SW 1271 (cell line): ENCODE results near the gene TRIM49D1.
"Not testable (repeated sequence)": the region's sequence is repeated elsewhere in the genome, so short reads cannot be mapped to it uniquely, and the experiment has no call there.

ENCODE experiments used
- DNase-seq, 2 experiments: peaks; one replicate each; lab custom pipeline; 2025; lab: John Stamatoyannopoulos, UW

TRIM49D1 gene, protein sequence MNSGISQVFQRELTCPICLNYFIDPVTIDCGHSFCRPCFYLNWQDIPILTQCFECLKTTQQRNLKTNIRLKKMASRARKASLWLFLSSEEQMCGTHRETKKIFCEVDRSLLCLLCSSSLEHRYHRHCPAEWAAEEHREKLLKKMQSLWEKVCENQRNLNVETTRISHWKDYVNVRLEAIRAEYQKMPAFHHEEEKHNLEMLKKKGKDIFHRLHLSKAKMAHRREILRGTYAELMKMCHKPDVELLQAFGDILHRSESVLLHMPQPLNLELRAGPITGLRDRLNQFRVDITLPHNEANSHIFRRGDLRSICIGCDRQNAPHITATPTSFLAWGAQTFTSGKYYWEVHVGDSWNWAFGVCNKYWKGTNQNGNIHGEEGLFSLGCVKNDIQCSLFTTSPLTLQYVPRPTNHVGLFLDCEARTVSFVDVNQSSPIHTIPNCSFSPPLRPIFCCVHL

DNA sequence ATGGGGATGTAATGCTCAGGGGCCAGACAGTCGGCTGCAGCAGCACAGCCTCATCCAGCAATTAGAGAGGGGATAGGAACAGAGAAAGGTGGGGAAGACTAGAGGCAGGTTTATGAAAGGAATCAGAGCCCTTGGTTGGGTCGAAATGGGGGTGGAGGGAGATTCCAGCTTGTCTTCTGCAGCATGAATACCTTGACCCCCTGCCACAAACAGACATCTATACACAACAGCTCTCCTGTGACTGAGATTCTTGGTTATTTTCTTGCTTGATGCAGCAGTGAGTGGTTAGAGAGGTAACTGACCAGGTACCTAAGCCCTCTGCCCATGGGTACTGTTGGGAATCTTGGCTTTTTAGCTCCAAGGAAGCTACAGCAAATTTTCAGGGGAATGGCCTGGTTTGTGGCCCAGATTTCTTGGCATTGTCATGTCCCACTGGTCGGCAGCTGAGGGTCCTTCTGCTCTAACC is at the start of gene TRIM49D1:
TRIM49D1 (minus strand) TSS at position 51 of the 466 bp plus-strand sequence. CDS start 4,535 bp downstream, outside the sequence.
- DNase-seq: no peak

DNA sequence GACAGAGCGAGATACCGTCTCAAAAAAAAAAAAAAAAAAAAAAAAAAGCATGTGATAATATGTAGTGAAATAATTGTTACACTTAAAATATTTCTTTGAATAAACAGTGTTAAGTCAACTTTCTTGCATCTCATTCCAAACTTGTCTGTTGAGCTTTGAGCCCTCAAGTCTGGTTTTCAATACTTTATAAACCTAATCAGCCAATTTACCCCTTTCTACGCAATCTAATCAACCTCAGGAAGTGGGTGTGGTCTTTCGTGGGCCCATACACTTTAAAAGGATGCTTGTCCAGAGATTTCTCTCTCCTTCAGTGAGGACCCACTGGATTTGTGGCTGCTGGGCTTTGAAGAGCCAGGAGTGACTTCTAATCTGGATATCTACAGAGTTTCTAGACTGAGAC is 43.7 kb upstream of the TRIM49D1 start, which contains the start of gene TRIM64:
TRIM64 (plus strand) TSS at position 301 of the 400 bp plus-strand sequence. CDS start 2,467 bp downstream, outside the sequence.
- DNase-seq: not testable (repeated sequence)

DNA sequence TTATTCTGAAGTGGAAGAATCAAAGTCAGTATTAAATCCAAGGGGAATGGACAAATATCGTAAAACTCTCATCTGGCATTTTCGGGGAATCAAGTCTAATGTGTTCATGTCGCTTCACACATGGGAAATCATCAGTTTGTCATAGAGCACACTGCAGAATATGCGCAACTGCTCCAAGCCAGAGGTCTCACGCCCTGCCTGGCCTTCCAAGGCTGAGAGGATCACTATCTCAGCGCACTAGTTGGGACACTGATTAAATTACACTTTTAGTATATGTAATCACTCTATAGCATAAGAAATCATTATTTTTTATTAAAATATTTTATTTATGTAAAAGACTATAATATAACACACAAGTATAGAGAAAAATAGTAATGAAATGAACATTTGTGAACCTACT is 38.8 kb upstream of the TRIM49D1 start:
- DNase-seq: not testable (repeated sequence)

DNA sequence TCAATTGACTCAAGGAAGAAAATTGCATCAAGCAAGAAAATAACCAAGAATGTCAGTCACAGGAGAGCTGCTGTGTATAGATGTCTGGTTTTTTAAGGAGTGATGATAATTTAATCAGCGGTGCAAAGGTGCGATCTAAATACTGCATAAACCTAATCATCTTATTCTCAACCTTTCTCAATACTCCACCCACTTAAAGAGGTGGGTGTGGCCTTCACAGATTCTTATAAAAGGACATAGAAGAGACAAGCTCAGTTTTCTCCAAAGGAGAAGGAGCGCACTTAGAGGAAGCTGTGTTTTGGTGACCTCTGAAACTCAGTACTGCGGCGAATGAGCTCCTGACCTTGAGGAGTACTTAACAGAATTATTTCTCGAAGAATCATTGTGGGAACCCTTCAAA is 1.7 kb upstream of the TRIM49D1 start, which contains the start of gene TRIM49D2:
TRIM49D2 (plus strand) TSS at position 301 of the 400 bp plus-strand sequence. CDS start 2,698 bp downstream, outside the sequence.
- DNase-seq: not testable (repeated sequence)

DNA sequence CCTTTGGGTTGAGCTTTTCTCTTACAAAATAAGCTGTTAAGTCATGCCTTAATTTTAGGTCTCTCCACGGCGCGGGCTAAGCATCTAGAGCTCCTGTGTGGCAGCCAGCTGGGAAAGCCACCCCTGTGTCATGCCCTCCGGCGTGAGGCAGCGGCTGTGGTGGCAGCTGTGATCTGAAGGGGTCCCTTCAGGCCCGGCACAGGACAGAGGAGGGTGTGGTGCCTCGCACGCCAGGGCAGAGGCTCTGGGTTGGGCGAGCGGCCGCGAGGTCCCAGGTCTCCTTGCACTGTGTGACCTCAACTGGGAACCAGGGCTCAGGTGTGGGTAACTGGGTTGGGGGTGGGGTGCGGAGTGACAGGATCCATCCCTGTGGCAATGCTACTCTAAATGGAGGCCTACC is 21.2 kb downstream of the TRIM49D1 start:
- not testable (repeated sequence) for DNase-seq

DNA sequence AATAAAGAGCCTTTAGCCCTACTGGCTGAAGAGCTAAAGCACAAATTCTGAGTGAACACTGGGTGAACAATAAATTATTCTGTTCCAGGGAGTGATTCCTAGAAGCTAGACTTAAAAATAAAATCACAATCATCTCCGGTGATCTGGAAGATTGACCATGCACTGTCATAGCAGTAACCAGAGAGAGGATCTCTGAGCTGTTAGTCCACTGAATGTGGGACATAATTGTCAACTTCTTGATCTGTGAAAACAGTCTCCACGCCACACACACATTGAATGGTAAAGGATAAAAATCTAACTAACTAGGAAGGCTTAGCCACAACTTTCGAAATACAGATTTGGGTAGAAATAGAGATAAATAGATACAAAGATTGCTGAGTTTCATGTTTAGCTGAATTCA is 28.8 kb downstream of the TRIM49D1 start:
- DNase-seq: not testable (repeated sequence)

DNA sequence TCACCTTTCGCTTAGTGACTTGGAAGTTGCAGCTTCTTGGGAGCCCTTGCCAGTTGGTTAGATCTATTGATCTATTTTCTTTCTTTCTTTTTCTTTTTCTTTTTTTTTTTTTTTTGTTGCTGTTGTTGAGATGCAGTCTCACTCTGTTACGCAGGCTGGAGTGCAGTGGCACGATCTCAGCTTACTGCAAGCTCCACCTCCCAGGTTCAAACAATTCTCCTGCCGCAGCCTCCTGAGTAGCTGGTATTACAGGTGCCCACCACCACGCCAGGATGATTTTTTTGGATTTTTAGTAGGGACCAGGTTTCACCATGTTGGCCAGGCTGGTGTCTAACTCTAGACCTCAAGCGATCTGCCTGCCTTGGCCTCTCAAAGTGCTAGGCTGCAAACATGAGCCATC is 44.5 kb downstream of the TRIM49D1 start:
- not testable (repeated sequence) for DNase-seq

DNA sequence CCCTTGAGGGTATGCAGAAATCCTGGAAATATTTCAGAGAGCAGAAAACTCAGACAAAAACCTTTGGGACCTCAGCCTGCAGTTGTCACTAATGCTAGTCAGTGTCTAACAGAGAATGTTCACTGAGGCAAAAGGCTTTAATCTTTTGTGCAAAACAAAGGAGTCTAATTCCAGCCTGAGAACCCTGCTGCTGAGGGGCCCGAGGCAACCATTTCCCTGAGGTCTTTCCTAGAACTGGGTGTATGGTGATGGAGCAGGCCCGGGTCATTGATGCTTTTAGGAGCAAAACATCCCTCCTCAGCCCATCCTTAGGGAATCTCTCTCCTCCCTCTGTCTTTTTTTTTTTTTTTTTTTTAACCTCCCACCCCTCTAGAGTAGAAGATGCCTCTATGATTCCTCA is 49.5 kb downstream of the TRIM49D1 start:
- not testable (repeated sequence) for DNase-seq

DNA sequence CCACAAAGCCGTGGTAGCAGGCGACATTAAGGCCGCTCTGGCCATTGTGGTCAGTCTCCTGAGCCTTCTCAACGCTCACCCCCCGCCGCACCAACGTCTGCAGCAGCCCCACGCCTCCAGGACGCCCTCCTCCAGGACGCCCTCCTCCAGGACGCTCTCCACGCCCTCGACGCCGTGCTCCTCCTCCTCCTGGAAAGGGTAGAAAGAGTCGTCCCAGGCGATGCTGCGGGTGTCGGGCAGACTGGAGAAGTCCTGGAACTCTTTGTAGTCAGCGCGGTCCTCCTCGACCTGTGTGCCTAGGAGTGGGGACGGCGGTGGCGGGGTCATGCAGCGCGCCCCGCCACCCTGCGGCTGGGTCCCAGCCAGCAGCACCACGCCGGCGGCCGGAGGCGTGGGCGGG is 56.8 kb downstream of the TRIM49D1 start:
- DNase-seq: not testable (repeated sequence)

DNA sequence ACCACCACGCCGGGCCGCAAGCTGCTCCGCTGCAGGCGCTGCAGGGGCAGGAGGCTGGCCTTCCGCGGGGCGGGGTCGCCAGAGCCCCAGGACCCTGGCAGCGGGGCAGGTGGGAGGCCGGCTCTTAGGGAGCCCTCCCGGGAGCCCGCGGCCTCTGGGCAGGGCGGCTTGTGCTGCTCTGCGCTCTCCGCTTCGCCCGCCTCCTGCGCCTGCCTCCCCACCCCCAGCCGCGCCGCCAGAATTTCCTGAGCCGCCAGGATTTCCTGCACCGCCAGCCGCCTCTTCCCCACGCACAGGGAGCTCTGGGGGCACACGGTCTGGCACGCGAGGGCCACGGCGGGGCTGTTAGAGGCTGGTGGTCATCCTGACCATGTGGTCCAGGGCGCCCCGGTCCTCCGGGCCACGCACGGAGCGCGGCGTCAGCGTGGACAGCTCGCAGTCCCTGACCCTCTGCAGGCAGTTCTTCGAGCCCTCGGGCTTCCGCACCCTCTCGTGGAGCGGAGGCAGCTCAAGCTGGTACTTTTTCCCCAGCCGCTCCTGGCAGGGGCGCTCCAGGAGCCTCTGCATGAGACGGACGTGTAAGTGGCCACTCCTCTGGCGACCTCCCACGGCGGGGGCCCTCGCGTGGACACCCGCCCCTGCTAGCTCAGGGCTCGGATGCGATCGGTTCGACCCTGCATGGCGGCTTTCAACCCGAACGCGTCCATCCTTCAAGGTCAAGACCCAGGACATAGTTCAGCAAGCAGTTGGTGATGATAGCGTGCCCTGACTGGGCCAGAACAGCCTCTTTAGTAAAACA is 57.9 kb downstream of the TRIM49D1 start:
- not testable (repeated sequence) for DNase-seq
